HG02763 (cell line): ENCODE measurements around the gene GPRASP3.
A peak's percentile ranks its signal among the peaks of the same experiment; 100 is the strongest.
"Not testable (repeated sequence)": the region's sequence is repeated elsewhere in the genome, so short reads cannot be mapped to it uniquely, and the experiment has no call there.

Experiments used
- ATAC-seq: cut with Tn5 transposase; IDR thresholded peaks from one replicate; pipeline ENCODE4 v1.9.1; 2021; ENCODE audit warnings: mild to moderate bottlenecking, moderate library complexity; ENCODE audit not compliant: unreplicated experiment

GPRASP3 gene

GRCh38 chrX:102720237-102721168 is at the start of gene GPRASP3:
TSS of gene GPRASP3 (plus strand) at chrX:102720743. CDS start at chrX:102748996, 28,253 bp downstream.
- ATAC-seq: peak; percentile 91

GRCh38 chrX:102672856-102673255 is 47.7 kb upstream of the GPRASP3 start:
- ATAC-seq: no peak

GRCh38 chrX:102677479-102677878 is 43.1 kb upstream of the GPRASP3 start:
- ATAC-seq: not testable (repeated sequence)

- no peak for ATAC-seq
These were observed 35.6 kb upstream of the GPRASP3 start for GRCh38 chrX:102684772-102685520.

GRCh38 chrX:102694749-102695148 is 25.8 kb upstream of the GPRASP3 start:
- no peak for ATAC-seq

GRCh38 chrX:102696306-102696705 is 24.2 kb upstream of the GPRASP3 start:
- no peak for ATAC-seq

GRCh38 chrX:102697494-102697893 is 23.0 kb upstream of the GPRASP3 start:
- ATAC-seq: no peak

GRCh38 chrX:102708900-102709299 is 11.6 kb upstream of the GPRASP3 start:
- ATAC-seq: no peak

GRCh38 chrX:102711872-102712215 is 8.7 kb upstream of the GPRASP3 start:
- no peak for ATAC-seq

- ATAC-seq: no peak
These were observed 8.2 kb upstream of the GPRASP3 start, which contains the start of gene GPRASP2 for GRCh38 chrX:102712216-102712966. TSS of gene GPRASP2 (plus strand) at chrX:102712448. CDS start at chrX:102714870, 2,422 bp downstream.

GRCh38 chrX:102712981-102713625 is 7.4 kb upstream of the GPRASP3 start:
- no peak for ATAC-seq

GRCh38 chrX:102714994-102715393 is 5.5 kb upstream of the GPRASP3 start:
- ATAC-seq: no peak

GRCh38 chrX:102715967-102716366 is 4.6 kb upstream of the GPRASP3 start:
- no peak for ATAC-seq

- not testable (repeated sequence) for ATAC-seq
These were observed 595 bp downstream of the GPRASP3 start for GRCh38 chrX:102721169-102721506.

GRCh38 chrX:102723456-102723855 is 2.9 kb downstream of the GPRASP3 start:
- no peak for ATAC-seq

GRCh38 chrX:102727761-102728160 is 7.2 kb downstream of the GPRASP3 start:
- ATAC-seq: no peak

- no peak for ATAC-seq
These were observed 8.1 kb downstream of the GPRASP3 start for GRCh38 chrX:102728646-102729045.

GRCh38 chrX:102739657-102740056 is 19.1 kb downstream of the GPRASP3 start:
- ATAC-seq: no peak

GRCh38 chrX:102744307-102744706 is 23.8 kb downstream of the GPRASP3 start:
- no peak for ATAC-seq

- no peak for ATAC-seq
These were observed 24.9 kb downstream of the GPRASP3 start for GRCh38 chrX:102745513-102745856.
